HG03045 (cell line): ENCODE data around the gene MALT1.

Source experiments
- ATAC-seq: cut with Tn5 transposase; IDR thresholded peaks from one replicate; pipeline ENCODE4 v1.9.1; 2021; ENCODE audit warnings: mild to moderate bottlenecking, moderate library complexity; ENCODE audit not compliant: unreplicated experiment

MALT1 gene

DNA sequence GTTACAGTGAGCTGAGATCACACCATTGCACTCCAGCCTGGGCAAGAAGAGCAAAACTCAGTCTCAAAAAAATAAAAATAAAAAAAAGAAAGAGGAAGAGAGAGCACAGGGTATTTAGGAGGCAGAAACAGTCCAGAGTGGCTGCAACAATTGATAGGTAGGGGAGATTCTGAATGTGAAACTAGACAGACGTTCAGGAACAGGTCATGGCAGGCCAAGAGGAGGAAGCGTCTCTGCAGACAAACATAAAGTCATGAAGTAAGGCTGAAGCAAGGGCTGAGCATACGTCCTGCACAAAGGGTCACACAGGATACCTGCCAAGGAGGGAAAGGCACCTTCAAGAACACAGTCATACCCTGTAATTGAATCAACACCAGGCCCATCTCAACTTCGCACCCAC, 129.3 kb downstream of the MALT1 start:
- peak; percentile 64 for ATAC-seq

DNA sequence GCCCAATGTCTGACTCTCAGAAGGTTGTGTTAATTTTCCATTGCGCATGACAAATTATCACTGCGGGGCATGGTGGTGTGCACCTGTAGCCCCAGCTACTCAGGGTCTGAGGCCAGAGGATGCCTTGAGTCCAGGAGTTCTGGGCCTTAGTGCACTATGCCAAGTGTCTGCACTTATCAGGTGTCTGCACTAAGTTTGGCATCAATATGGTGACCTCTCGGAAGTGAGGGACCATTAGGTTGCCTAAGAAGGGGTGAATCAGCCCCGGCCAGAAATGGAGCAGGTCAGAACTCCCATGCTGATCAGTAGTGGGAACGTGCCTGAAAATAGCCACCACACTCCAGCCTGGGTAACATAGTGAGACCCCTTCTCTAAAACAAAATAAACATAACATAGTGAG, 131.7 kb downstream of the MALT1 start:
- ATAC-seq: no peak

DNA sequence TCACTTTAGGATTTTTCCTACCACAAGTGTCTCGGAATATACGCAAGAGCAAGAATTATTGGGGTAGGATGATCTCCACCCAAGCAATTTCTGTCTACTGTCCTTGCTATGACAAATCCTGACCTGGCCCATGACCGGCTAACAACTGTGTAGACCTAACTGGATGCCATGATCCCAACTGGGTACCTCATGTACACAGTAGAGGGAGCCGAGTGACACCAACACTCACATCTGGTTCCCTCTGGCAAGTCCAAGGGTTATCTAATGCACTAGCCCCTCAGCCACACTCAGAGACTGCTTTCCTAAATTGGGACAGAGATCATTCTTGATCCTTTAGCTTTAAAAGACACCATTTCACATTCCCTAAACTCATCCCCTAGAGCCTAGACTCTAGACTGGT, 132.7 kb downstream of the MALT1 start:
- no peak for ATAC-seq
